Prostate gland (tissue), 2 donors: ENCODE measurements around the gene HOXB1. TPM values are rescaled to one million over a fixed set of nuclear protein-coding genes. Genes with fewer than 3 reads are reported as not detected.

Experiments used
- DNase-seq: peaks from one replicate; pipeline ENCODE4 v3.0.0-alpha.2; 2019; ENCODE audit warnings: low spot score
- H3K27ac ChIP-seq, 2 donors: fragments of 200-600 bp; sonication (generic); 2 replicates each; pipeline ENCODE4 v1.5.1; 2017 to 2019
- H3K27me3 ChIP-seq: fragments of 200-600 bp; sonication (generic); replicated peaks from 2 replicates; pipeline ENCODE4 v1.5.1; 2019; ENCODE audit not compliant: insufficient read depth
- H3K36me3 ChIP-seq, 2 donors: fragments of 200-600 bp; sonication (generic); 1 replicate in 1 of 2; 2 replicates in 1 of 2; pipeline versions ENCODE4 v1.5.1 to v1.8.1; 2017 to 2019
- H3K4me1 ChIP-seq: fragments of 200-600 bp; sonication (generic); replicated peaks from 2 replicates; pipeline ENCODE4 v1.5.1; 2019
- H3K4me3 ChIP-seq, 2 donors: fragments of 200-600 bp; sonication (generic); 2 replicates each; pipeline ENCODE4 v1.5.1; 2017 to 2019
- H3K9me3 ChIP-seq: fragments of 200-600 bp; sonication (generic); 2 replicates; pipeline ENCODE4 v1.5.1; 2017
- POLR2A ChIP-seq: fragments of 450-650 bp; IDR thresholded peaks from one replicate; pipeline ENCODE4 v1.6.1; 2016; ENCODE audit warnings: antibody characterized with exemption, mild to moderate bottlenecking
- POLR2AphosphoS5 ChIP-seq: sonication (generic); formaldehyde crosslinking; IDR thresholded peaks from one replicate; pipeline ENCODE4 v1.6.1; 2017; ENCODE audit warnings: antibody characterized with exemption
- WGBS: methylation state at CpG from one replicate; pipeline ENCODE4 v1.1.5; 2018; 5-methylcytosine and 5-hydroxymethylcytosine counted together
- intact Hi-C: fragments of 100-400 bp; cut with DNase I; formaldehyde crosslinking; loops from one replicate; pipeline ENCODE4 v1.14.2; 2022
- total RNA-seq, 2 donors: library from RNA; depleted of rRNA; stranded (reverse); fragments of >200 nt; gene quantifications; one replicate each; pipeline ENCODE4 v1.1.0, GENCODE V29; 2016
- TF ChIP-seq, protein P1 (sequence below), 4 experiments: fragments of 200-600 bp in 2 of 4; fragments of 450-650 bp in 2 of 4; sonication (generic) in 2 of 4; IDR thresholded peaks; 1 replicate in 3 of 4; 2 replicates in 1 of 4; pipeline ENCODE4 v1.5.1; 2016 to 2019; ENCODE audit warnings: antibody characterized with exemption in 4 of 4, mild to moderate bottlenecking in 2 of 4, moderate library complexity in 2 of 4

HOXB1 gene
- total RNA-seq, 2 donors from 2014 or later, result not detected

DNA sequence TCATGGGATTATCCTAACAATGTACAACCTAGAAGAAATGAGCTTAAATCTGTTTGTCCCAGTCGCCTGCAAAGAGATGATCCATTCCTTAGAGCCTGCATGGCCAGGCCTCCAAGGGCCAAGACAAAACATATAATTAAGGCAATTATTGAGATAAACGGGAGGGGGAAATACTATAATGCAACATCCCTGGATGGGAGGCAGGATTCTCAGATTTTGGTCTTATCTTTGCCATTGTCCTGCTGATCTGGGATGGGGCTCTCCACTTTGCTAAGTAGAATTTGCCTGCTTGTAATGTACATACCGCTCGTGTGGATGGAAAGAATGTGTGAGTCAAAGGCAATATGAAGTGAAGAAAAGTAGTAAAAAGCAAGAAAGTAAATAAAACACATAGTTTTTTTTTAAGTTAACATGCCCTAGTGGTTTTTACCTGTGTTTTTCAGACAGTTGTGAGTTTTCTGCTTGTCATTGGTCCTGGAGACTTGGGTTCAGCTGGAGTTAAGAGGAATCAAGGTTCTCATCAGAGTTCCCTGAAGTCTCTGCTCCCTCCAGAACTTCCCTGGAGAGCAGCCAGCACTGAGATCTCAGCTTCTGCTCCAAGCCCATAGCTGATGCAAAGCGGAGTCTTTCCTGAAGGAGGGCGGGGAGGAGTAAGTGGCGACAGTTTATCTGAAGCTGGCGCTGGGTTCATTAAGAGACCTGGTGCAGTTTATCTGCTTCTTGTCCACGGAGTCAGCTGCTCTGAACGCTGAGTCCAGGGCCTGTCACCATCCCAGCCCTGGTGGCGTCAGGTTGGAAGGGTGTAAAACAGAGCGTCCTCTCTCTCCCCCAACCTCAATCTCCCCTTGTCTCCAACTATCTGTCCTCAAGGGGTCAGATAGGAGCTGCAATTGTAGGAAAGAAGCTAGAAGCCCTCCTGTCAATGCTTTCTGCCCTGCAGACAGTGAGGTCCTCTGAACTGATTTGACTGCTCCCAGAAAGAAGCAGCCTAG lies 30.1 kb downstream of the HOXB1 start:
- Histone ChIP-seq H3K9me3 (no peaks in the 10 kb centered on the region), H3K4me3 (no peak overlapping the region), H3K27me3 (no peaks in the 10 kb centered on the region), H3K36me3 (no peaks in the 10 kb centered on the region), H3K27ac (no peak overlapping the region), H3K4me1 (no peaks in the 10 kb centered on the region)
- intact Hi-C loops, result no loop called here
- 65% methylated on average over 12 of the region's 12 CpGs for WGBS
- TF ChIP-seq POLR2AphosphoS5 (no peak), POLR2A (no peak)
- TF ChIP-seq, protein P1, sequence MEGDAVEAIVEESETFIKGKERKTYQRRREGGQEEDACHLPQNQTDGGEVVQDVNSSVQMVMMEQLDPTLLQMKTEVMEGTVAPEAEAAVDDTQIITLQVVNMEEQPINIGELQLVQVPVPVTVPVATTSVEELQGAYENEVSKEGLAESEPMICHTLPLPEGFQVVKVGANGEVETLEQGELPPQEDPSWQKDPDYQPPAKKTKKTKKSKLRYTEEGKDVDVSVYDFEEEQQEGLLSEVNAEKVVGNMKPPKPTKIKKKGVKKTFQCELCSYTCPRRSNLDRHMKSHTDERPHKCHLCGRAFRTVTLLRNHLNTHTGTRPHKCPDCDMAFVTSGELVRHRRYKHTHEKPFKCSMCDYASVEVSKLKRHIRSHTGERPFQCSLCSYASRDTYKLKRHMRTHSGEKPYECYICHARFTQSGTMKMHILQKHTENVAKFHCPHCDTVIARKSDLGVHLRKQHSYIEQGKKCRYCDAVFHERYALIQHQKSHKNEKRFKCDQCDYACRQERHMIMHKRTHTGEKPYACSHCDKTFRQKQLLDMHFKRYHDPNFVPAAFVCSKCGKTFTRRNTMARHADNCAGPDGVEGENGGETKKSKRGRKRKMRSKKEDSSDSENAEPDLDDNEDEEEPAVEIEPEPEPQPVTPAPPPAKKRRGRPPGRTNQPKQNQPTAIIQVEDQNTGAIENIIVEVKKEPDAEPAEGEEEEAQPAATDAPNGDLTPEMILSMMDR (IDR thresholded peaks at IDR 0.05), result no peak
- DNase-seq, result no peak

DNA sequence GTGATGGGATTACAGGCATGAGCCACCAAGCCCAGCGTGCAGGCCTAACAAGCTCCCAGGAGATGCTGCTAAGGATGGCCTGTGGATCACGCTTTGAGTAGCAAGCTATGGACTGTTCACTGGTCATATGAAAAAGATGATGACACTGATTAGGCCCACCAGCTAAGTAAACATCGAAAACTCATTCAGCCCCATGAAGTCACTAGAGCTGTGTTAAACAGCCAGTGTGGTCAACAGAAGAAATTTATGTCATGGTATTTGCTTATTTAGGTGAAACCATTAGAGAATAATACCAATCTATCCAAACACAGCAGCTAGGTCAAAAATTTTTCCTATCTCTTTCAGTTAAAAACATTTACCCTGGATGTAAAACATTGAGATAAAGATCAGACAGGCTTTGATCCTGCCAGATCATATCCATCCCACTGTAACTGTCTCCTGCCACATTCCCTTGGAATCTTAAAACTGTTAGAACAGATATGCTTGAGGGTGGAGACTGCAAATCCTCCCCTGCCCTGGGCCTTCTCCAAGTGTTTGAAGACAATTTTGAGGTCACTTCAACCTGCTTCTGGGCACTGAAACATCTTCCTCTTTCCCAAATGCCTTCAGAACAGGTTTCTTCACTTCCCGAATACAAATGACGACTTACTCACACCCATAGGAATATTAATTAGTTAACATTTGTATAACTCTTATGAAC lies 30.9 kb downstream of the HOXB1 start:
- Histone ChIP-seq H3K4me1 (no peaks in the 10 kb centered on the region), H3K27ac (no peak overlapping the region), H3K9me3 (no peaks in the 10 kb centered on the region), H3K4me3 (no peak overlapping the region), H3K36me3 (no peaks in the 10 kb centered on the region), H3K27me3 (no peaks in the 10 kb centered on the region)
- WGBS, result 85% methylated on average over 5 of the region's 5 CpGs
- TF ChIP-seq POLR2AphosphoS5, result no peak
- no peak for TF ChIP-seq POLR2A
- no peak for DNase-seq
- intact Hi-C loops, result no loop called here

DNA sequence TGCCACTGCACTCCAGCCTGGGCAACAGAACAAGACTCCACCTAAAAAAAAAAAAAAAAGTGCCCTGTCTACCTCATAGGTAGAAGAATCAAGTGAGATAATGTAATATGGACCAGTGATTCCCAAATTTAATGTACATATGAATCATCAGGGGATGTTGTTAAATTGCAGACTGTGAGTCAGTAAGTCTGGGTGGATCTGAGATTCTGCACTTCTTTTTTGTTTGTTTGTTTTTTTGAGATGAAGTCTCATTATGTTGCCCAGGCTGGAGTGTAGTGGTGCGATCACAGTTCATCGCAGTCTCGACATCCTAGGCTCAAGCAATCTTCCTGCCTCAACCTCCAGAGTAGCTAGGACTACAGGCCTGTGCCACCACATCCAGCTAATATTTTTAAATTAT lies 31.6 kb downstream of the HOXB1 start:
- TF ChIP-seq POLR2A (no peak), POLR2AphosphoS5 (no peak)
- TF ChIP-seq, protein P1 (IDR thresholded peaks at IDR 0.05), result no peak
- H3K4me1 ChIP-seq, result no peaks in the 10 kb centered on the region
- no peaks in the 10 kb centered on the region for H3K9me3 ChIP-seq
- no peaks in the 10 kb centered on the region for H3K36me3 ChIP-seq
- intact Hi-C loops, result no loop called here
- no peaks in the 10 kb centered on the region for H3K27me3 ChIP-seq
- H3K27ac ChIP-seq, result no peak overlapping the region
- WGBS, result 99% methylated on average over 3 of the region's 3 CpGs
- H3K4me3 ChIP-seq, result no peak overlapping the region
- DNase-seq, result no peak

DNA sequence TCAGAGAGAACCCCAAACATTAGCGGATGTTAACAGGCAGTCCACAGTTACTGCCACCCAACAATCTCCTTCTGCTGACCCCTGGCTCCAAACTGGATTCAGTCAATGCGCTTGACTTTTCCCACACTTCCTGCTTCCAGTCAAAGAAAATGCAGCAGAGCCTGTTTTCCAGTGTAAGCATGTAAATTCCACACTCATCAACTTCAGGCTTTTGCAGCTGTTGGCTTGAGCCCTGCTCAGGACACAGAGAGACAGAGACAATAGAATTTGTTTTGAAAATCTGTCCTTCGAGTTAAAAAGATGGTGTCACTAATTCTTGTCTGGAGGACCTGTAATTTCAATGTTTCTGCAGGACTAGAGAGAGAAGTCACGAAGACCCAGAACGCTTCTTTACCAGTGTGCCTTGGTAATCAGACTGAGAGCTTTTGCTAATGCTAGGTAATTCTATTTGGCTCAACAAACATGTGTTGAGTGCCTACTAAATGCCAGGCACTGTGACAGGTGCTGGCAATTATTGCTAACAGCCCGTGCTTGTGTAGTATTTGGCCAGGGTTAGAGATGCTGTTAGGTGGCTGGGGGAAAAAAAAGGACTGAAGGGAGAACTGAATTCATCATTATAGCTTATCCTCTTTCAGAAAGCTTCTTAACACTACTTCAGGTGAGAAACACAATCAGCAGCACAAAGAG lies 32.5 kb downstream of the HOXB1 start:
- Histone ChIP-seq H3K9me3 (no peaks in the 10 kb centered on the region), H3K27me3 (no peaks in the 10 kb centered on the region), H3K4me1 (no peaks in the 10 kb centered on the region), H3K36me3 (no peaks in the 10 kb centered on the region), H3K4me3 (no peak overlapping the region), H3K27ac (no peak overlapping the region)
- peak; percentile 12 for DNase-seq
- intact Hi-C loops, result no loop called here
- 54% methylated on average over 6 of the region's 6 CpGs for WGBS
- TF ChIP-seq POLR2A (no peak), POLR2AphosphoS5 (peak; percentile 47)
- TF ChIP-seq, protein P1 (IDR thresholded peaks at IDR 0.05), result no peak

DNA sequence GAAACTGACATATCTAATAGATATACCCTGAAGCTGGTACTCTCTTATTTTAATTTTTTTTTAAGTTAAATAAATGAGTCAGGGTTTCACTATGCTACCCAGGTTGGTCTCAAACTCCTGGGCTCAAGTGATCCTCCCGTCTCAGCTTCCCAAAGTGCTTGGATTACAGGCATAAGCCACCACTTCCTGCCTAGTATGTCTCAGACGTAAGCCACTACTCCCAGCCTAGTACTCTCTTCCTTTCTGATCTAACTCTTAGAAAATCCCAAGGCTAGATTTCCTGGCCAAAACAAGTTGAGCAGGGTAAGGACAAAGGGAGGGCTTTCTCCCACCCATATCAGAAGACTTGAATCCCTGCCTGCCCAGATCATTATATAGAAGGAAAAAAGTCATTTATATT lies 33.7 kb downstream of the HOXB1 start:
- no peak for DNase-seq
- Histone ChIP-seq H3K27me3 (no peaks in the 10 kb centered on the region), H3K36me3 (no peaks in the 10 kb centered on the region), H3K4me3 (no peak overlapping the region), H3K27ac (no peak overlapping the region), H3K9me3 (no peaks in the 10 kb centered on the region), H3K4me1 (no peaks in the 10 kb centered on the region)
- WGBS, result 82% methylated on average over 2 of the region's 2 CpGs
- TF ChIP-seq, protein P1 (IDR thresholded peaks at IDR 0.05), result no peak
- TF ChIP-seq POLR2AphosphoS5 (no peak), POLR2A (no peak)
- intact Hi-C loops, result no loop called here
